Cardiac muscle cell (in vitro differentiated cells and primary cell): ENCODE results near the gene GMNN. TPM values are rescaled to one million over a fixed set of nuclear protein-coding genes. Genes with fewer than 3 reads are reported as not detected.

ENCODE experiments used
- DNase-seq, 2 donors: peaks; one replicate each; pipeline versions ENCODE4 v3.0.0 to v3.0.0-alpha.2; 2010 to 2017; ENCODE audit warnings: low read depth in 1 of 2, low spot score in 1 of 2
- H3K27ac ChIP-seq: fragments of 200-600 bp; sonication (generic); 2 replicates; pipeline ENCODE4 v1.5.1; 2016
- H3K27me3 ChIP-seq: fragments of 200-600 bp; sonication (generic); 2 replicates; pipeline ENCODE4 v1.6.0; 2016; ENCODE audit warnings: control low read depth
- H3K36me3 ChIP-seq: fragments of 200-600 bp; sonication (generic); 2 replicates; pipeline ENCODE4 v1.5.1; 2016; ENCODE audit warnings: control low read depth
- H3K4me1 ChIP-seq: fragments of 200-600 bp; sonication (generic); 2 replicates; pipeline ENCODE4 v1.8.1; 2017; ENCODE audit warnings: low read depth, mild to moderate bottlenecking, mixed run types
- H3K4me3 ChIP-seq: fragments of 200-600 bp; sonication (generic); 2 replicates; pipeline ENCODE4 v1.5.1; 2016; ENCODE audit warnings: mild to moderate bottlenecking
- H3K9me3 ChIP-seq: fragments of 200-600 bp; sonication (generic); 2 replicates; pipeline ENCODE4 v1.5.1; 2017; ENCODE audit warnings: low read depth, mild to moderate bottlenecking, control low read depth
- CTCF ChIP-seq: IDR thresholded peaks from 2 replicates; pipeline ENCODE4 v1.5.1; 2012; ENCODE audit warnings: low read depth, mild to moderate bottlenecking, low read length
- polyA plus RNA-seq: library from polyadenylated mRNA; unstranded; fragments of >200 nt; fragmentation: Nextera tagmentation; extraction: Ambion mirVana; gene quantifications from 2 replicates; pipeline ENCODE4 v1.2.1, GENCODE V29; 2016
- total RNA-seq: library from RNA; depleted of rRNA; stranded (reverse); fragments of >200 nt; gene quantifications from 2 replicates; pipeline ENCODE4 v1.2.3, GENCODE V29; 2016

The GMNN gene
- total and polyA plus RNA-seq, 2 experiments from 2014 or later: 33.4 to 82.7 TPM

GRCh38 chr6:24807584-24807983 is 32.8 kb downstream of the GMNN start:
- DNase-seq: no peak
- H3K27me3 ChIP-seq: no peaks in the 10 kb centered on the region
- H3K9me3 ChIP-seq: no peaks in the 10 kb centered on the region
- no peak overlapping the region for H3K4me3 ChIP-seq
- H3K4me1 ChIP-seq: no peaks in the 10 kb centered on the region
- H3K36me3 ChIP-seq: no peaks in the 10 kb centered on the region
- no peak for TF ChIP-seq CTCF
- H3K27ac ChIP-seq: no peak overlapping the region

GRCh38 chr6:24809728-24810127 is 35.0 kb downstream of the GMNN start:
- no peak for TF ChIP-seq CTCF
- Histone ChIP-seq H3K4me3 (no peak overlapping the region), H3K27me3 (no peaks in the 10 kb centered on the region), H3K36me3 (no peaks in the 10 kb centered on the region), H3K9me3 (no peaks in the 10 kb centered on the region), H3K4me1 (no peaks in the 10 kb centered on the region), H3K27ac (no peak overlapping the region)
- no peak for DNase-seq

- H3K9me3 ChIP-seq: no peaks in the 10 kb centered on the region
- no peak overlapping the region for H3K4me3 ChIP-seq
- H3K4me1 ChIP-seq: no peaks in the 10 kb centered on the region
- TF ChIP-seq CTCF: no peak
- H3K27me3 ChIP-seq: no peaks in the 10 kb centered on the region
- no peaks in the 10 kb centered on the region for H3K36me3 ChIP-seq
- no peak for DNase-seq
- no peak overlapping the region for H3K27ac ChIP-seq
Measured at GRCh38 chr6:24818346-24818745, 43.6 kb downstream of the GMNN start.

GRCh38 chr6:24821860-24822444 is 47.2 kb downstream of the GMNN start:
- no peak for TF ChIP-seq CTCF
- H3K9me3 ChIP-seq: no peaks in the 10 kb centered on the region
- no peaks in the 10 kb centered on the region for H3K36me3 ChIP-seq
- no peaks in the 10 kb centered on the region for H3K27me3 ChIP-seq
- DNase-seq: no peak
- no peaks in the 10 kb centered on the region for H3K4me1 ChIP-seq
- no peak overlapping the region for H3K27ac ChIP-seq
- no peak overlapping the region for H3K4me3 ChIP-seq

GRCh38 chr6:24822696-24823095 is 48.0 kb downstream of the GMNN start:
- TF ChIP-seq CTCF: no peak
- DNase-seq: no peak
- H3K4me1 ChIP-seq: no peaks in the 10 kb centered on the region
- no peak overlapping the region for H3K4me3 ChIP-seq
- no peak overlapping the region for H3K27ac ChIP-seq
- H3K27me3 ChIP-seq: no peaks in the 10 kb centered on the region
- no peaks in the 10 kb centered on the region for H3K36me3 ChIP-seq
- H3K9me3 ChIP-seq: no peaks in the 10 kb centered on the region
